GM08714 (cell line): ENCODE results near the gene UNKL.

ENCODE experiments used
- H3K4me3 ChIP-seq: fragments of 200-500 bp; sonication (Bioruptor generic); 2 replicates; pipeline ENCODE4 v1.5.1; 2014; ENCODE audit warnings: mild to moderate bottlenecking, low read length, inconsistent platforms
- ZNF274 ChIP-seq: IDR thresholded peaks from 2 replicates; pipeline ENCODE4 v1.6.1; 2012; ENCODE audit warnings: mild to moderate bottlenecking, low read depth, low read length

Gene UNKL

DNA sequence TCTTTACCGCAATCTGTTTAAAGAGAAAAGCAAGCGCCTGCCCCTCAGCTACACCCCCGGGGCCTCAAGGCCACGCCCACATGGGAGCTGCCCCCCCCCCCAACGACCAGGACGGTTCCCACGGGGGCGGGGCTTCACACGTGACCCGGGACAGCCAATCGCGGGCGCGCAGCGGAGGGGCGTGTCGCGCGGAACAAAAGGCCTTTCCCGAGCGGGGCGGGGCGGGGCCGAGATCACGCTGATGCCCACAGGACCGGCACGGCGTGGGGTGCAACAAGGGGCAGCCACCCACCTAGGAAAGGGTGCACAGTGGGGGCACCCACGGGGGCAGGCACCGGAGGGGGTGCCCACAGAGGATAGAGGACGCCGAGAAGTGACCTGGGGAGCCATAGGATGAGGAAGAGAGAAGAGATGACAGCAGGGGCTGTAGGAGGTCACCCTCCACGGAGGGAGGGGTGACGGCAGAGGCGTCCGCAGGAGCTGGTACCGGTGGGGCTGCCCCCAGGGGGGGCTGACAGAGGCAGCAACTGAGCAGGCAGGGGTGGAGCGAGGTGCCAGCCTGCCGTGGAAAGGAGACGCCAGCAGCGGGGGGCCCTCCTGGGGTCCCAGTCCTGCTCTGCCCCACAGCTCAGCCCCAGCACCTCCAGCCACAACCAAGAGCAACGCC is 6.2 kb downstream of the UNKL start:
- no peak for TF ChIP-seq ZNF274
- peak overlapping the region; percentile 59; the same call in 1 of the 2 replicates for H3K4me3 ChIP-seq

GRCh38 chr16:1407753-1408152 is 6.8 kb downstream of the UNKL start:
- no peak overlapping the region for H3K4me3 ChIP-seq
- TF ChIP-seq ZNF274 = no peak

- no peak overlapping the region for H3K4me3 ChIP-seq
- TF ChIP-seq ZNF274 = no peak
Observed at GRCh38 chr16:1403733-1404132, 10.8 kb downstream of the UNKL start.

DNA sequence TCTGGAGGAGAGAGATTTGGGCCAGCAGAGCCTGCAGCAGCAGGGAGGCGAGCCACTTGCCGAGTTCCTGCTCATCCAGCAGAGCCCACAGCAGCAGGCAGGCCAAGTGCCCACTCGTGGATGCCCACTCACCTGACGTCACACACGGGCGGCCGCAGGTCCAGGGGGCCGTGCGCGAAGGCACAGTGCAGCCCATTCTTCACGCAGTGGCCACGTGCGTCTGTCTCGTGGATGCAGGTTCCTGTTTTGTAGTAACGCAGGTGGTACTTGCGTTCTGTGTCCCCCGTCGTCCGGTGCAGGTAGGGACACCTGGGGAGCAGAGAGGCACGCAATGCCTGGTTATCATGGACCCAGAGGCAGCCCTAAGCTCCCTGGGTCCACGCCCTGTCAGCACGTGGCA is 11.5 kb downstream of the UNKL start:
- H3K4me3 ChIP-seq = no peak overlapping the region
- TF ChIP-seq ZNF274 = no peak

GRCh38 chr16:1401758-1402154 is 12.7 kb downstream of the UNKL start:
- no peak overlapping the region for H3K4me3 ChIP-seq
- no peak for TF ChIP-seq ZNF274

- TF ChIP-seq ZNF274 = no peak
- H3K4me3 ChIP-seq = no peak overlapping the region
Observed at GRCh38 chr16:1401061-1401757, 13.3 kb downstream of the UNKL start.

DNA sequence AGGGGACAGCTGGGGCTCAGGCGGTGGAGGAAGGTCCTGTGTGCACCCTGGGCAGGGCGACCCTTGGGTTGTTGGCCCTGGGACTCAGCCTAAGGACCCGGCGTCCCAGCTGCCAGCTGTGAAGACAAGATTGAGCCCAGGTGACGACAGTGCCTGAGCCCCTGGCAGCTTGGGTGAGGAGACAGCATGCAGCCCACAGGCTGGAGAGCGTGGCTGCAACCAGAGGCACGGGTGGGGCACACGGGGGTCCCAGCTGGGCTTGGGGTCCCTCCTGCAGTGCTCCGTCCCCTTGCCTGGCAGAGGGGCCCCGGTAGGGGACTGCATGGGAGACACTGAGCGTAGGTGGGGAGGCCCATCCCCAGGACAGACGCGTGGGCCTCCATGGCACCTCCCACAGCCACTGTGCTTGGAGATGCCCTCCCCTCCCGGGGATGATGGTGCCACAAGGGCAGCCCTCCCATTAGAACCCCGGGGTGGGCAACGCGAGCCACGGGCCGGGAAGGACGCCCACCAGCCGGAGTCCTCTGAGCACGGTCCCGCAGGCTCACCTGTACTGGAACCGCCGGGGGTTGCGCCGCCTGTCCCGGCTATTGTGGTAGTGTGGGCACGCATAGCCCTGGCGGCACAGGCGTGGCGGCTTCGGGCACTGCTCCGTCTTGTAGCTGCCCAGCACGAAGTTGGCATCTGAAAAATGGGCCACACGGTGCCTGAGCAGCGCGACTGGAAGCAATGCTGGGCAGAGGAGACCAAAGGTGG is 15.5 kb downstream of the UNKL start:
- H3K4me3 ChIP-seq = no peak overlapping the region
- no peak for TF ChIP-seq ZNF274

DNA sequence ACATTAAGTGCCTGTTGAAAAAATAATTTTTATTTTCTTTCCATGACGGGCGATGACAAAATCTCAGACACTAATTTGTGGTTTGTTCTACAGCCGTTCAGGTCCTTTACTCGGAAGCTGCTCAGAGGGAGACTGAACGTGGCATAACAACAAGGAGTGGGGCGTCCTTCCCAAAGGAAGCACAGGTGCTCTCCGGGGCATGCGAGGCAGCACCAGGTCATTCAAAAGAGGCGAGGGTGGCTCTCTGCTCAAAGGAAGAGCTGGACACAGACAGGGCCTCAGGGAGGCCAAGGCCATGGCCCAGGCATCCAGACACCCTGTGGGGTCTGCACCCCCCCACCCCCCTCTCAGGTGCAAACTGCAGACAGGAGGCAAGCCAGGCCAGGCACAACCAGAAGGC is 16.2 kb downstream of the UNKL start:
- TF ChIP-seq ZNF274 = no peak

DNA sequence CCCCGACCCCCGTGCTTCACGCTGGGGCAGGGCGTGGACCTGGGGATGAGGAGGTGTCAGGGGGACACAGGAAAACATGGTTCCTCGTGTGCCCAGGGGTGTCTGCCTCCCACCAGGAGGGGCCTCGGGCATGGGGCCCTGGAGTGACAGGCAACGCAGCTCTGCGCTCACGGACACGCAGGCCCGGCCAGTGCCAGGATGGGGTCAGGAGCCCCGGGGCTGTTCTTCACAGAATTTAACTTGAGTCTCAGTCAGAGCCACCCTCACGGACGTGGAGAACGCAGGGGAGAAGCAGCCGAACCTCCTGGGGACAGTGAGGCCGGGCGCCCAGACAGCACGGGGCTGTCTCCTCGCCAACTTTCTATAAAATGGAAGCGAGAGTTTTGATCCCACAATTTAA is 16.7 kb downstream of the UNKL start:
- TF ChIP-seq ZNF274 = no peak
- H3K4me3 ChIP-seq = no peak overlapping the region

More for the DNA sequence above, 16.2 kb downstream of the UNKL start:
- no peak overlapping the region for H3K4me3 ChIP-seq

DNA sequence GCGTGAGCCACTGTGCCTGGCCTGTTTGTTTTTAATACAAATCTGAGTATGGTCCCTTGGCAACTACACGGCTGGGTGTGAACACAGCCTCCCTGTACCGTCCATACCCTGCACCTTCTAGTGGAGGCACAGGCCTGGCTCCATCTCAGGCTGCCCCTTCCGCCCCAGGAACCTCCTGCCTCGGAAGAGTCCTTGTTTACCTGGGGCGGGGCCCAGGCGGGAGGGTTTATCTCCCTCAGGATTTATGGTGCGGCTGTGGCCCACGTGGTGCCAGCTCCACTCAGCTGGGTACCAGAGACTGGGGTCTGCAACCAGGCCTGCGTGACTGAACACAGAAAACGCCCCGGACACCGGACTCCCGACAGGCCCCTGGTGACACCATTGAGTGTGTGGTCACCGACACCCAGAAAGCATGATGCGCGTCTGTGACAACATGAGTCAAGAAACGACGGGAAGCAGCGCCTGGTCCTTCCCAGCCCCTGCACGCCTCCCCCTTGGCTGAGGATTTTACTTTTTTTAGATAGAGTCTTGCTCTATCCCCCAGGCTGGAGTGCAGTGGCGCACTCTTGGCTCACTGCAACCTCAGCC is 19.0 kb downstream of the UNKL start:
- no peak for TF ChIP-seq ZNF274
- no peak overlapping the region for H3K4me3 ChIP-seq

DNA sequence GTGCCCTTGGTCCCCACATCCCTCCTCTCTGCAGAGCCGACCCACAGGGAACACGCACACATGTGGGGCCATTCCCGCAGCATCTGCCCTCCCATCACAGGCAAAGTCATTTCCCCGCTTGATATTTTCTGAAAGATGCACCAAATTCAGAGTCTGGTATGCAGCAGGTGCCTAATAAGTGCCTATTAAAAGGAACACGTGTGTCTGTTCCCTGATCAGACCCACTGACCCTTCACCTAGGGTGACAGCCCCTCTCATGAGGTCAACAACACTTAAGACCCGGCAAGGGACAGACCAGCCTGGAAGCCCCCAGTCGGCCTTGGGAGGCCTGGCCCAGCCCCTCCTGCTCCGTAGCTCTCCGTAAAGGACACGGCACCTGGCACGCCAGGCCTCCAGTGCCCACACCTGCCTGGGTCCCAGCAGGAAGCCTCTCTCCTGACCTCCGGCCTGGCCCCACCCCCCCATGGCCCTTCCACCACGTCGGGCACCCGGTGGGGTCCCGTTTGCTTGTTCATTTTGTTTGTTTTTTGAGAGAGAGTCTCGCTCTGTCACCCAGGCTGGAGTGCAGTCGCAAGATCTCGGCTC is 20.0 kb downstream of the UNKL start:
- no peak for TF ChIP-seq ZNF274
- H3K4me3 ChIP-seq = no peak overlapping the region

DNA sequence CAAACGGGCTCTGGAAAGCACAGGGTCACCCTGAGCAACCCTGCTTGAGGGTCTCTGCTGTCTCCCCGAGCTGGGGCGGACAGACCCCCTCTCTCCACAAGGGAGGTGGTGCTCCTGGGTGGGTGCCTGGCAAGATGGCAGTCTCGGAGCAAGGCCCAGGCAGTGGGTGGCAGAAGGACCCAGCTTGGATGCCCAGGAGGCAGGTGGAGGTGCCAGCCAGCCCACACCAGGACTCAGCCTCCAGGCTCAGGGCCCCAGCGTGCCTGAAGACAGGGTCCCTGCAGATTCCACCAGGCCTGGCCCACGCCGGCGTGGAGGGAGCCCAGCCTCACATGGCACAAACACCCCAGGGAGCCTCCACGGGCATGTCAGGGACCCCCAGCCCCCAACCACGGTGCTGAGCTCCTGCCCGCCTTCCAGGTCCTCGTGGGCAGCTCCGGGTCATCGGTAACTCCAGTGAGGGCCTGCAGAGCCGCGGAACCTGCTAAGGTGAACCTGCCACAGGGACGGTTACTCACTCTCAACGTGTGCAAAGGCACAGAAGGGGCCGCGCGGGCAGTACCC is 20.8 kb downstream of the UNKL start:
- no peak for TF ChIP-seq ZNF274
- no peak overlapping the region for H3K4me3 ChIP-seq

DNA sequence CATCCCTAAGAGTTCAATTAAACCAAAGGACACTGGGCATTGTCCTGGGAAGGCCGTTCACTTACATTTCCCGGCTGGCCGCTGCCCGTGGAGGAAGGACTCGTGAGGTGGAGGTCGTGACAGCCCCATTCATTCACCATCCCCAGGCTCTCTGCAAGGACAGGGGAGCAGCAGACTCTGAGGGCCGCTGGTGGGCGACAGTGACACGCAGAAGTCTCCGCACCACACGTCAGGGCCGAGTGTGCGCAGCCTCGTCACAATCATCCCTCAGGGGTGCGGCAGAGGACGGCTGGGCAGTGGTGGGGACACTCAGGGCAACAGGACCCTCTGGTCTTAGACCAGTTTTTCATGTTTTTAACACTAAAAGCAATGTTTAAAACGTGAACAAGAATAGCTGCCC is 21.7 kb downstream of the UNKL start:
- TF ChIP-seq ZNF274 = no peak
- no peak overlapping the region for H3K4me3 ChIP-seq

- H3K4me3 ChIP-seq = no peak overlapping the region
- TF ChIP-seq ZNF274 = no peak
Observed at GRCh38 chr16:1390239-1390779, 24.2 kb downstream of the UNKL start.
